Gastrocnemius medialis (tissue), 4 donors: ENCODE results near the gene SEPTIN2.

Experiments used
- CTCF ChIP-seq, 5 experiments: fragments of 450-650 bp in 3 of 5; fragments of 200-600 bp in 2 of 5; sonication (generic) in 2 of 5; IDR thresholded peaks in 4 of 5; conservative IDR thresholded peaks in 1 of 5; 1 replicate in 4 of 5; 2 replicates in 1 of 5; pipeline ENCODE4 v1.5.1; 2016 to 2019; ENCODE audit warnings: antibody characterized with exemption in 5 of 5, mild to moderate bottlenecking in 3 of 5, moderate library complexity in 3 of 5
- POLR2A ChIP-seq, 2 donors: fragments of 450-650 bp; IDR thresholded peaks; one replicate each; pipeline ENCODE4 v1.6.1; 2017; ENCODE audit warnings: antibody characterized with exemption in 2 of 2, mild to moderate bottlenecking in 2 of 2, moderate library complexity in 2 of 2

DNA sequence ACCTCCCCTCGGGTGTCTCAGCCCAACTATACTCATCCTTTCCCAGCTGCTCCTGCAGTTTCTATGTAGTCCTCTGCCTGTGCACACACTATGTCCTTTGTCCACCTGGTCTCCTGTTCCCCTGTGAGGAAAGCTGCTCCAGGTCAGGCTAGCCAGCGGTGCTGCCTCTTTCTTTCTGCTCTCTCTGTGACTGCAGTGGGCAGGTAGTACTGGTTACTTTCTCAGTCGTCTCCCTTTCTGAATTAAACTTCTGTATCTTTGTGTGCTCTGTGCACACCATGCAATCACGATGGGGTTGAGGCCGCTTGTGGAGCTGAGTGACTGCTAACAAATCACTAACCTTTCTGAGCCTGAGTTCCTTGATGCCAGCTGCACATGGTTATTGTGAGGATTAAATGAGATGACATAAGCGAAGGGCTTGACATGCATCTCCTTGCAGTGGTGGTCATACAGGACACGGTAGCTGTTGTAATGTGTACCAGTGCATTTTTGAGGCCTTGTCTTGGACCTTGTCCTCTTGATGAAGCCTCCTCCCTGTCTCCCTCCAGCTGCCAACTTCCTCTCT lies 43.8 kb downstream of the SEPTIN2 start:
- no peak for TF ChIP-seq CTCF (IDR thresholded peaks at IDR 0.05 in 4 of 5, conservative IDR thresholded peaks at IDR 0.05 in 1 of 5)
- no peak for TF ChIP-seq POLR2A (IDR thresholded peaks at IDR 0.05)
